Smooth muscle cell (in vitro differentiated cells): ENCODE data around the gene TTC12. TPM values are rescaled to one million over a fixed set of nuclear protein-coding genes. Genes with fewer than 3 reads are reported as not detected.

Source experiments
- DNase-seq: peaks from one replicate; lab custom pipeline; 2025; ENCODE audit not compliant: unreplicated experiment; lab: John Stamatoyannopoulos, UW
- H2AFZ ChIP-seq: fragments of 200-600 bp; sonication (generic); 2 replicates; pipeline ENCODE4 v1.6.0; 2016; ENCODE audit warnings: antibody characterized with exemption, low read depth, mild to moderate bottlenecking
- H3F3A ChIP-seq: fragments of 200-600 bp; sonication (generic); 2 replicates; pipeline ENCODE4 v1.6.0; 2017; ENCODE audit warnings: antibody characterized with exemption, low read depth
- H3K27ac ChIP-seq: fragments of 200-600 bp; sonication (generic); 2 replicates; pipeline ENCODE4 v1.5.1; 2016; ENCODE audit warnings: low read depth, mild to moderate bottlenecking
- H3K27me3 ChIP-seq: fragments of 200-600 bp; sonication (generic); 2 replicates; pipeline ENCODE4 v1.6.1; 2016; ENCODE audit warnings: low read depth, mild to moderate bottlenecking
- H3K36me3 ChIP-seq: fragments of 200-600 bp; sonication (generic); 2 replicates; pipeline ENCODE4 v1.5.1; 2016; ENCODE audit warnings: low read depth
- H3K4me1 ChIP-seq: fragments of 200-600 bp; sonication (generic); 2 replicates; pipeline ENCODE4 v1.5.1; 2016; ENCODE audit warnings: low read depth
- H3K4me2 ChIP-seq: fragments of 200-600 bp; sonication (generic); 2 replicates; pipeline ENCODE4 v1.6.0; 2016; ENCODE audit warnings: mild to moderate bottlenecking
- H3K4me3 ChIP-seq: fragments of 200-600 bp; sonication (generic); 2 replicates; pipeline ENCODE4 v1.5.1; 2016; ENCODE audit warnings: mild to moderate bottlenecking
- H3K79me2 ChIP-seq: fragments of 200-600 bp; sonication (generic); 2 replicates; pipeline ENCODE4 v1.6.0; 2016; ENCODE audit warnings: low read depth, mild to moderate bottlenecking
- H3K9ac ChIP-seq: fragments of 200-600 bp; sonication (generic); 2 replicates; pipeline ENCODE4 v1.6.0; 2016; ENCODE audit warnings: low read depth
- H3K9me3 ChIP-seq: fragments of 200-600 bp; sonication (generic); replicated peaks from 2 replicates; pipeline ENCODE4 v1.5.1; 2016; ENCODE audit warnings: low read depth
- H4K20me1 ChIP-seq: fragments of 200-600 bp; sonication (generic); 2 replicates; pipeline ENCODE4 v1.6.0; 2016; ENCODE audit warnings: low read depth
- WGBS: methylation state at CpG from one replicate; pipeline ENCODE4 v1.1.7; 2016; ENCODE audit warnings: low lambda C conversion rate; 5-methylcytosine and 5-hydroxymethylcytosine counted together
- polyA plus RNA-seq: library from polyadenylated mRNA; unstranded; fragments of >200 nt; fragmentation: Nextera tagmentation; extraction: Ambion mirVana; gene quantifications from 2 replicates; pipeline ENCODE4 v1.2.1, GENCODE V29; 2016
- total RNA-seq: library from RNA; depleted of rRNA; stranded (reverse); fragments of >200 nt; gene quantifications from 2 replicates; pipeline ENCODE4 v1.2.3, GENCODE V29; 2014
- TF ChIP-seq, protein P1 (sequence below): fragments of 200-600 bp; sonication (generic); IDR thresholded peaks from 2 replicates; pipeline ENCODE4 v1.5.1; 2017; ENCODE audit warnings: borderline replicate concordance, mild to moderate bottlenecking, antibody characterized with exemption; ENCODE audit not compliant: insufficient read depth, poor library complexity, severe bottlenecking

Gene TTC12
- total and polyA plus RNA-seq, 2 experiments from 2014 or later, result 5.8 to 8.8 TPM

DNA sequence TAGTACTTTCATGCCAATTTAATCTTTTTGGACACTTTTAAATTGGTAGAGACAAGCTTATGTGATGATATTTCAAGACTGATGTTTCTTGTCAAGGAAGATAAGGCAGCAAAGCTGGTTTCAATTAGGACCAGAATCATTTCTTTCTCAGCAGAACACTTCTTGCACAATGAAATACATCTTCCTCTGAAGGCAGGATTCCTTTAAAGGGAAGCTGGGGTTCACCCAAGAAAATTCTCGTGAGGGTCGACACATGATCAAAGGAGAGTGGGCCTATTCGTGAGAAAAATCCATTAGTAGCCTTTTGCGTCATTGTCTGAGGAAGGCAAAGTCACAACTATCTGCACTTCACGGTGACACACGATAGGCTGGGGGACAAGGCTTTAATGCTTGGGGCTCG is 17.6 kb downstream of the TTC12 start:
- H3F3A ChIP-seq, result no peaks in the 10 kb centered on the region
- 81% methylated on average over 7 of the region's 7 CpGs for WGBS

DNA sequence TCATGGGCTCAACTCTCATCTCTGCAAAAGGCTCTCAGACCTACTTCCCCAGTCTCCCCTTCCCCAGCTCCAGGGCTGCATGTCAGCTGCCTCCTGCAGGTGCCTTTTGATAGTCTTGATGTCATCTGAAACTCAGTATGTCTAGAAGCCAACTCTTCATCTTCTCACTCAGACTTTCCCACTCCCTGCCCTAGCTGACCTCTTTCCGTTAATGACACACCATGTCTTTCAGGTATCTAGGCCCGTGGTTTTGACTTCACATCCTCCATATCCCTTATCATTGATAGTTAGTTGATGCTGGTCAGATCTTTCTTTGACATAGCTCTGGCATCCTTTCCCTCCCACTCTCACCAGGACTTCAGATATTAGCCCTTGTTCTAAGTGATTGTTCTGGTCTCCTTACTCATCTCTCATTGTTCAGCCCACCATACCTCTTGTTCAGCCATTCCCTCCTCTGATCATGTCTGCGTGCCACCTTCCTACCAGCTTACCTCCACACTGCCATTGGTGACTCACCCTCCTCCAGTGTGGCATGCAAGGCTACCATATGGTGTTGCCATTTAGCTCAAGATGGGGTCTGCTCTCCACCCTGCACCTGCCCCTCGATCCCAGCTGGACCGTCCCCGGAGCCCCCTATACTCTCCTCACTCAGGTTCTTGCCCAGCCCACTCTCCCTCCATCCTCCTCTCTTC is 18.4 kb downstream of the TTC12 start:
- Histone ChIP-seq H3K9ac (no peak overlapping the region), H3K27ac (no peak overlapping the region), H3K4me3 (no peak overlapping the region), H3K4me2 (no peak overlapping the region), H3K27me3 (peaks cover 21% of the 10 kb centered on the region), H2AFZ (no peak overlapping the region), H3F3A (no peaks in the 10 kb centered on the region), H3K36me3 (peaks cover 4% of the 10 kb centered on the region), H3K9me3 (no peaks in the 10 kb centered on the region), H3K79me2 (no peaks in the 10 kb centered on the region), H3K4me1 (peaks cover 9% of the 10 kb centered on the region), H4K20me1 (no peaks in the 10 kb centered on the region)
- TF ChIP-seq, protein P1, sequence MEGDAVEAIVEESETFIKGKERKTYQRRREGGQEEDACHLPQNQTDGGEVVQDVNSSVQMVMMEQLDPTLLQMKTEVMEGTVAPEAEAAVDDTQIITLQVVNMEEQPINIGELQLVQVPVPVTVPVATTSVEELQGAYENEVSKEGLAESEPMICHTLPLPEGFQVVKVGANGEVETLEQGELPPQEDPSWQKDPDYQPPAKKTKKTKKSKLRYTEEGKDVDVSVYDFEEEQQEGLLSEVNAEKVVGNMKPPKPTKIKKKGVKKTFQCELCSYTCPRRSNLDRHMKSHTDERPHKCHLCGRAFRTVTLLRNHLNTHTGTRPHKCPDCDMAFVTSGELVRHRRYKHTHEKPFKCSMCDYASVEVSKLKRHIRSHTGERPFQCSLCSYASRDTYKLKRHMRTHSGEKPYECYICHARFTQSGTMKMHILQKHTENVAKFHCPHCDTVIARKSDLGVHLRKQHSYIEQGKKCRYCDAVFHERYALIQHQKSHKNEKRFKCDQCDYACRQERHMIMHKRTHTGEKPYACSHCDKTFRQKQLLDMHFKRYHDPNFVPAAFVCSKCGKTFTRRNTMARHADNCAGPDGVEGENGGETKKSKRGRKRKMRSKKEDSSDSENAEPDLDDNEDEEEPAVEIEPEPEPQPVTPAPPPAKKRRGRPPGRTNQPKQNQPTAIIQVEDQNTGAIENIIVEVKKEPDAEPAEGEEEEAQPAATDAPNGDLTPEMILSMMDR, result no peak
- DNase-seq, result no peak
- 94% methylated on average over 6 of the region's 6 CpGs for WGBS

More for the DNA sequence above, 17.6 kb downstream of the TTC12 start:
- Histone ChIP-seq H3K79me2 (no peaks in the 10 kb centered on the region), H3K9me3 (no peaks in the 10 kb centered on the region), H3K4me1 (peaks cover 9% of the 10 kb centered on the region), H3K4me3 (no peak overlapping the region), H3K36me3 (peaks cover 4% of the 10 kb centered on the region), H2AFZ (no peak overlapping the region), H3K9ac (no peak overlapping the region), H3K27ac (no peak overlapping the region), H3K4me2 (no peak overlapping the region), H3K27me3 (peaks cover 18% of the 10 kb centered on the region), H4K20me1 (no peaks in the 10 kb centered on the region)
- TF ChIP-seq, protein P1, result no peak
- no peak for DNase-seq

DNA sequence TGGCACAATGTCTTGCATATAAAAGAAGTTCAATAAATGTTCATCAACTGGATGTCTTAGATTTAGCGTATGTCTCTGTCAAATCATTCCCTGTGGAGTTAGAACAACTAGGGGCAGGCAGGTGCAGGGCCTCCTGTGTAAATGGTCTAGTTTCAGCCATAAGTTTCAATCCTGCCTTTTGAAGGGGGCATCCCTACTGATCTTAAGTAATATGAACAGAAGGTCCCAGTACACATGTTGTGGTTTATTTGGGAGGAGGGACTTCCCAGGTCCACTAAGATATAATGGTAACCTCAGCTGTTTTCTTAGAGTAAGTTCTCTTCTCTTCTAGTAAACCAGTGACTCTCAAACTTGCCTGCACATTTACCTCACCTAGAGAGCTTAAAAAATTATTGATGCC is 19.8 kb downstream of the TTC12 start:
- Histone ChIP-seq H3K4me1 (peaks cover 9% of the 10 kb centered on the region), H4K20me1 (no peaks in the 10 kb centered on the region)
- TF ChIP-seq, protein P1, result no peak

DNA sequence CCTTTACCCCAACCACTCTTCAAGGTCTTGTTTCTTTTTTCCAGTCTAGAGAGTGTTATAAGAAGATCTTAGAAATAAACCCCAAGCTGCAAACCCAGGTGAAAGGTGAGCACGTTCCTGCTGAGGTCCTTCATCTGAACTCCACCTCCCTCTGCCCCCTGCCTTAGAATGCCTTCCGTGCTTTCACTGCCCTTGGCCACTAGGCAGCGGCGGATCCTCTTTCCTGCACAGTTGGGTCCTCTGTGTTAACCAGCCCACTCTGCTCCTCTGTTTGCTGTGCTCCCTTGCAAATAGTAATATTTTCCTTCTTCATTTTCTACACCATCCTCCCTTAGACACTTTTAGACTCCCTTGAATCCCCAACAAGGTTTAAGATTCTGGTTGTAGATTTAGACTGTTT is 24.3 kb downstream of the TTC12 start:
- no peaks in the 10 kb centered on the region for H3F3A ChIP-seq
- no peak overlapping the region for H3K4me3 ChIP-seq
- no peak overlapping the region for H3K9ac ChIP-seq
- peaks cover 7% of the 10 kb centered on the region for H3K36me3 ChIP-seq
- WGBS, result 69% methylated on average over 4 of the region's 4 CpGs
- no peak overlapping the region for H2AFZ ChIP-seq
- H3K4me2 ChIP-seq, result no peak overlapping the region
- no peak overlapping the region for H3K27ac ChIP-seq
- H3K79me2 ChIP-seq, result no peaks in the 10 kb centered on the region
- no peaks in the 10 kb centered on the region for H3K4me1 ChIP-seq
- H3K9me3 ChIP-seq, result no peaks in the 10 kb centered on the region
- TF ChIP-seq, protein P1, result no peak
- no peak for DNase-seq
- H4K20me1 ChIP-seq, result no peaks in the 10 kb centered on the region
- H3K27me3 ChIP-seq, result peaks cover 14% of the 10 kb centered on the region

More for the DNA sequence above, 19.8 kb downstream of the TTC12 start:
- no peak overlapping the region for H3K4me2 ChIP-seq
- H3K79me2 ChIP-seq, result no peaks in the 10 kb centered on the region
- H3K4me3 ChIP-seq, result no peak overlapping the region
- 100% methylated on average over 1 of the region's 1 CpG for WGBS
- H2AFZ ChIP-seq, result no peak overlapping the region
- peaks cover 5% of the 10 kb centered on the region for H3K36me3 ChIP-seq
- DNase-seq, result no peak
- H3K27me3 ChIP-seq, result peaks cover 21% of the 10 kb centered on the region
- no peaks in the 10 kb centered on the region for H3F3A ChIP-seq
- H3K9me3 ChIP-seq, result no peaks in the 10 kb centered on the region
- no peak overlapping the region for H3K9ac ChIP-seq
- no peak overlapping the region for H3K27ac ChIP-seq
